Osteoblast (primary cell): Measurements from ENCODE around the gene OPCML. TPM values are rescaled to one million over a fixed set of nuclear protein-coding genes. Genes with fewer than 3 reads are reported as not detected.

ENCODE experiments used
- DNase-seq: peaks from one replicate; pipeline ENCODE4 v3.0.0; 2011; ENCODE audit warnings: low spot score, mixed read lengths; ENCODE audit not compliant: insufficient read length; ENCODE audit errors: missing footprints
- H2AFZ ChIP-seq: 2 replicates; pipeline ENCODE4 v1.6.0; 2011; ENCODE audit warnings: mild to moderate bottlenecking, low read length
- H3K27ac ChIP-seq: 2 replicates; pipeline ENCODE4 v1.5.1; 2011; ENCODE audit warnings: mild to moderate bottlenecking, low read depth, low read length, moderate library complexity
- H3K27me3 ChIP-seq: 2 replicates; pipeline ENCODE4 v1.6.0; 2012; ENCODE audit warnings: mild to moderate bottlenecking, control low read depth, inconsistent platforms, low read length, moderate library complexity; ENCODE audit not compliant: insufficient read depth
- H3K36me3 ChIP-seq: 2 replicates; pipeline ENCODE4 v1.5.1; 2011; ENCODE audit warnings: mild to moderate bottlenecking, low read length, control low read depth, moderate library complexity; ENCODE audit not compliant: insufficient read depth
- H3K4me1 ChIP-seq: 2 replicates; pipeline ENCODE4 v1.5.1; 2011; ENCODE audit warnings: mild to moderate bottlenecking, low read length, control low read depth, moderate library complexity; ENCODE audit not compliant: insufficient read depth
- H3K4me2 ChIP-seq: 2 replicates; pipeline ENCODE4 v1.6.0; 2011; ENCODE audit warnings: mild to moderate bottlenecking, low read length; ENCODE audit not compliant: insufficient read depth
- H3K4me3 ChIP-seq: fragments of 200-600 bp; sonication (generic); 3 replicates; pipeline ENCODE4 v1.5.1; 2012; ENCODE audit warnings: mild to moderate bottlenecking, low read length, inconsistent platforms; ENCODE audit not compliant: insufficient read depth
- H3K79me2 ChIP-seq: 2 replicates; pipeline ENCODE4 v1.6.0; 2012; ENCODE audit warnings: mild to moderate bottlenecking, low read length, control low read depth, inconsistent platforms; ENCODE audit not compliant: insufficient read depth
- H3K9me3 ChIP-seq: 2 replicates; pipeline ENCODE4 v1.5.1; 2011; ENCODE audit warnings: low read depth, low read length, control low read depth
- H4K20me1 ChIP-seq: 2 replicates; pipeline ENCODE4 v1.6.0; 2012; ENCODE audit warnings: mild to moderate bottlenecking, low read length, control low read depth; ENCODE audit not compliant: insufficient read depth
- total RNA-seq: library from RNA; depleted of rRNA; stranded (reverse); fragments of >200 nt; gene quantifications from 2 replicates; pipeline ENCODE4 v1.2.3, GENCODE V29; 2012
- TF ChIP-seq, protein P1 (sequence below): IDR thresholded peaks from 2 replicates; pipeline ENCODE4 v1.5.1; 2011; ENCODE audit warnings: mild to moderate bottlenecking, low read depth, low read length, moderate library complexity; ENCODE audit errors: extremely low read depth

The OPCML gene
- total RNA-seq, 1 donor = 0.36 TPM

DNA sequence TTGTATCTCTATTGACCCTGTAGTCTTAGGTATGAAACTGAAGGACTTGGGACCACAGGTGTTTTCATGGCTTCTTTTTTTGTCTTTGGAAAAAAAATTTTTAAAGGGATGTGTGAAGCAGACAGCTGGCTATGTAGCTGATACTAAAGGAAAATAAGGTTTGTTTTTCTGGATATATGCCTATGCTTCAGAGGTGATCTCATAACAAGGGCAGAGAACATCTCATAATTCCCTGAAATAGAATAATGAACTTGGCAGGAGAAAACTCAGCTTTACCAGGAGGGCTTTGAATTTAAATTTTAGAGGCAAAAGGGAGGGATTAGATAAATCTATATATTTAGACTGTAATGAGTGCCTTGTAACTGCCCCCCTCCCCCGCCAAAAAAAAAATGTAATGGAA, 714.9 kb downstream of the OPCML start:
- no peak overlapping the region for H3K27ac ChIP-seq
- no peaks in the 10 kb centered on the region for H4K20me1 ChIP-seq
- no peak overlapping the region for H2AFZ ChIP-seq
- no peak overlapping the region for H3K4me2 ChIP-seq
- H3K9me3 ChIP-seq = no peaks in the 10 kb centered on the region
- H3K4me1 ChIP-seq = peaks cover 7% of the 10 kb centered on the region
- no peak for DNase-seq
- H3K36me3 ChIP-seq = no peaks in the 10 kb centered on the region
- TF ChIP-seq, protein P1, sequence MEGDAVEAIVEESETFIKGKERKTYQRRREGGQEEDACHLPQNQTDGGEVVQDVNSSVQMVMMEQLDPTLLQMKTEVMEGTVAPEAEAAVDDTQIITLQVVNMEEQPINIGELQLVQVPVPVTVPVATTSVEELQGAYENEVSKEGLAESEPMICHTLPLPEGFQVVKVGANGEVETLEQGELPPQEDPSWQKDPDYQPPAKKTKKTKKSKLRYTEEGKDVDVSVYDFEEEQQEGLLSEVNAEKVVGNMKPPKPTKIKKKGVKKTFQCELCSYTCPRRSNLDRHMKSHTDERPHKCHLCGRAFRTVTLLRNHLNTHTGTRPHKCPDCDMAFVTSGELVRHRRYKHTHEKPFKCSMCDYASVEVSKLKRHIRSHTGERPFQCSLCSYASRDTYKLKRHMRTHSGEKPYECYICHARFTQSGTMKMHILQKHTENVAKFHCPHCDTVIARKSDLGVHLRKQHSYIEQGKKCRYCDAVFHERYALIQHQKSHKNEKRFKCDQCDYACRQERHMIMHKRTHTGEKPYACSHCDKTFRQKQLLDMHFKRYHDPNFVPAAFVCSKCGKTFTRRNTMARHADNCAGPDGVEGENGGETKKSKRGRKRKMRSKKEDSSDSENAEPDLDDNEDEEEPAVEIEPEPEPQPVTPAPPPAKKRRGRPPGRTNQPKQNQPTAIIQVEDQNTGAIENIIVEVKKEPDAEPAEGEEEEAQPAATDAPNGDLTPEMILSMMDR = no peak
- H3K27me3 ChIP-seq = no peaks in the 10 kb centered on the region
- H3K79me2 ChIP-seq = no peaks in the 10 kb centered on the region
- H3K4me3 ChIP-seq = no peak overlapping the region

DNA sequence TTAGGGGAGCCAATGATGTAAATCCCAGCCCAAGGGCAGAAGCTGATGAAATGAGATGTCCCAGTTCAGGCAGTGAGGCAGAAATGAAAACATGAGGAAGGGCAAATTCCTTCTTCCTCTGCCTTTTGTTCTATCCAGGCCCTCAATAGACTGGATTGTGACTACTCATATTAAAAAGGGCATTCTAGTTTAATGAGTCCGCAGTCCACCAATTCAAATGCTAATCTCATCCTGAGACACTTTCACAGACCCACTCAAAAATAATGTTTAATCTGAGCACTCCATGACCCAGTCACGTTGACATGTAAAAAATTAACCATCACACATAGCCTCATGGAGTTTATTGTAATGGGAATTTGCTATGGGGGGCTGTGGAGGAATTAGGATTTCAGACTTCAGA, 717.9 kb downstream of the OPCML start:
- no peaks in the 10 kb centered on the region for H3K9me3 ChIP-seq
- H4K20me1 ChIP-seq = no peaks in the 10 kb centered on the region
- no peaks in the 10 kb centered on the region for H3K4me1 ChIP-seq
- no peak overlapping the region for H2AFZ ChIP-seq
- TF ChIP-seq, protein P1 = no peak
- H3K4me2 ChIP-seq = no peak overlapping the region
- DNase-seq = no peak
- no peaks in the 10 kb centered on the region for H3K27me3 ChIP-seq
- no peaks in the 10 kb centered on the region for H3K79me2 ChIP-seq
- H3K4me3 ChIP-seq = no peak overlapping the region
- H3K36me3 ChIP-seq = no peaks in the 10 kb centered on the region
- H3K27ac ChIP-seq = no peak overlapping the region

DNA sequence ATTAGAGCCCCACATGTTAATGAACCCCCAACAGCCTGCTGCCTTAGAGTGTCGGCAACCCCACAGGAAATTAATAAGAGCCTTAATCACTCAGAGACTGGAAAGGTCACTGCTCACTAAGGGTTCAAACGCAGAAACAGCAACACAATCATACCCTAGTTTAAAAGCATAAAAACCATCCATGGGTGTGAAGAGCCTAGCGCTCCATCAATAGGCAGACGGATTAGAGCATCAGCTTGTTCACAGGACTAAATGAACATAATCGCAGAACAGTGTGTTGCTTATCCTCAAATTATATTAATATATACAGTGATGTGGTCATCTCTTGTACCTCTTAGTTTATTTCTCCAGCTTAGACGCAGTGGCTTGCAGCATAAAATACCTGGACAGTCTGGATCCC, 720.7 kb downstream of the OPCML start:
- H3K79me2 ChIP-seq = no peaks in the 10 kb centered on the region
- TF ChIP-seq, protein P1 = no peak
- no peak for DNase-seq

DNA sequence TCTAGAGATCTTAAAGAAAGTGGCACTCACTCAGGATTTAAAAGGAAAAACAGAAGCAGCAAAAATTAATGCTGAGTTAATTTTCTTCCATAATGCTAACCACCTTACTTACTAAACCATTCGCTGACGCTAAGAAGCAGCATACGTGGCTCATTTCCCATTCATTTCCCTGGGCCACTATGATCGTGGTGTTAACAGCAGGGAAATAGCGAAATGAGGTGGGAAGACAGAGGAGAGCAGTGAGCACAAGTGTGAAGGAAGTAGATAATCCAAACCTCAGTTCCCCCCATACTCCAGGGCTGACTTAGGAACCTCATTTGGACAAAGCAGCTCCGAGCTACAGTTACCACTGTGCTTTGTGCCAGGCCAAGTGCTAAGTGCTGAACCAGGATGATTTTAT, 723.2 kb downstream of the OPCML start:
- peak overlapping the region; percentile 54 for H2AFZ ChIP-seq
- no peak overlapping the region for H3K27ac ChIP-seq
- TF ChIP-seq, protein P1 = no peak
- H3K79me2 ChIP-seq = no peaks in the 10 kb centered on the region
- H3K36me3 ChIP-seq = no peaks in the 10 kb centered on the region
- H3K9me3 ChIP-seq = no peaks in the 10 kb centered on the region
- no peaks in the 10 kb centered on the region for H3K4me1 ChIP-seq
- H3K4me2 ChIP-seq = no peak overlapping the region
- DNase-seq = no peak
- H3K27me3 ChIP-seq = no peaks in the 10 kb centered on the region
- H3K4me3 ChIP-seq = no peak overlapping the region
- H4K20me1 ChIP-seq = no peaks in the 10 kb centered on the region

More for the DNA sequence above, 720.7 kb downstream of the OPCML start:
- H4K20me1 ChIP-seq = no peaks in the 10 kb centered on the region
- H3K4me1 ChIP-seq = no peaks in the 10 kb centered on the region
- no peaks in the 10 kb centered on the region for H3K27me3 ChIP-seq
- H3K9me3 ChIP-seq = no peaks in the 10 kb centered on the region
- no peak overlapping the region for H3K4me3 ChIP-seq
- no peak overlapping the region for H2AFZ ChIP-seq
- no peak overlapping the region for H3K4me2 ChIP-seq
- H3K36me3 ChIP-seq = no peaks in the 10 kb centered on the region
- no peak overlapping the region for H3K27ac ChIP-seq
